ENCODE results near the gene DEPDC5.

DNA sequence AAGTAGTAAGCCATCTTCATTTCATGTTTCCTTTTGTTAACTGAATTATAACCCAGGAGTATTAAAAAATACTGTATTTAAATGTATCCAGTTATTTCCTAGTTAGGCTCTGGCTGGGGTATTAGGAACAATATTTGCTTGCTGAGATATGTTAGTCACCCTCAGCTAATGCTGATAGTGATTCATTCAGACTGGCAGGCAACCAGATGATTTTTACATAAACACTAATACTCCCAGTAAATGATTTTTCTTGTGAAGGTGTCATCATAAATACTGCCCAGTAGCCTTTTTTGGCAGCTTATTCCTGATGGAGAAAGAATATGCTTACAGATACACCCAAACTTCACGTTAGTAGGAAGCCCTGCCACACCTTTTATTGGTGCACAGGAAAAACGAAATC, 198.7 kb downstream of the DEPDC5 start:
- TF ChIP-seq, protein P1, sequence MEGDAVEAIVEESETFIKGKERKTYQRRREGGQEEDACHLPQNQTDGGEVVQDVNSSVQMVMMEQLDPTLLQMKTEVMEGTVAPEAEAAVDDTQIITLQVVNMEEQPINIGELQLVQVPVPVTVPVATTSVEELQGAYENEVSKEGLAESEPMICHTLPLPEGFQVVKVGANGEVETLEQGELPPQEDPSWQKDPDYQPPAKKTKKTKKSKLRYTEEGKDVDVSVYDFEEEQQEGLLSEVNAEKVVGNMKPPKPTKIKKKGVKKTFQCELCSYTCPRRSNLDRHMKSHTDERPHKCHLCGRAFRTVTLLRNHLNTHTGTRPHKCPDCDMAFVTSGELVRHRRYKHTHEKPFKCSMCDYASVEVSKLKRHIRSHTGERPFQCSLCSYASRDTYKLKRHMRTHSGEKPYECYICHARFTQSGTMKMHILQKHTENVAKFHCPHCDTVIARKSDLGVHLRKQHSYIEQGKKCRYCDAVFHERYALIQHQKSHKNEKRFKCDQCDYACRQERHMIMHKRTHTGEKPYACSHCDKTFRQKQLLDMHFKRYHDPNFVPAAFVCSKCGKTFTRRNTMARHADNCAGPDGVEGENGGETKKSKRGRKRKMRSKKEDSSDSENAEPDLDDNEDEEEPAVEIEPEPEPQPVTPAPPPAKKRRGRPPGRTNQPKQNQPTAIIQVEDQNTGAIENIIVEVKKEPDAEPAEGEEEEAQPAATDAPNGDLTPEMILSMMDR (IDR thresholded peaks at IDR 0.05), result no peak
- TF ChIP-seq POLR2A (IDR thresholded peaks at IDR 0.05), result no peak

All from Peyer's patch (tissue), 4 donors.